ENCODE results near the gene PPFIBP1.
"Not testable (repeated sequence)": the region's sequence is repeated elsewhere in the genome, so short reads cannot be mapped to it uniquely, and the experiment has no call there.

Gene PPFIBP1

DNA sequence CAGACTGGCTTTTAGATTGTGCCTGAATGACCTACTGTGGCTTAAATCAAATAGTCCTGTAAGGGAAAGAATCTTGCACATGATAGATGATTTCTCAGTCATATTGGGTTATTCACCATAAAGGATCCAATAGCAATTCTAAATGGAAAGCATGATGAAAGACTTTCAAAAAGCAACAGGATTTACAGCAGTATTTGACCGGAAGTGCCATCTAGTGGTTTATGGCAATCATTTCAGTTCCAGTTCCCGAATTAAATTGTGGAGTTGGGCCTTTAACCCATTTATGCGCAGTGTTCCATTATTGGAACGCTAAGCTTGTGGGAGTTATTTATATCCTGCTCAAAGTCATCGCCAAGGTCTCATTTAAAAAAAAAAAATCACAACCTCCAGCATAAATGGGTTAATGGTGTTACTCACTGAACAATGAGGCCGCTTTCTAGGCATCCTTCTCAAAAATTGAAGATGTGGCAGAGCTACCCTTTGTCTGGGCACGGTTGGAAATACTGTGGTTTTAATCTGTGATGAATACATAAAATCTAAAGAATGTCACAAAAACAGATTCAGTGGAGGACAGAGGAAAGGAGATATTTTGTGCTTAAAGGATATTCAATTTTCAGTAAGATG, 111.5 kb downstream of the PPFIBP1 start:
- TF ChIP-seq, protein P1, sequence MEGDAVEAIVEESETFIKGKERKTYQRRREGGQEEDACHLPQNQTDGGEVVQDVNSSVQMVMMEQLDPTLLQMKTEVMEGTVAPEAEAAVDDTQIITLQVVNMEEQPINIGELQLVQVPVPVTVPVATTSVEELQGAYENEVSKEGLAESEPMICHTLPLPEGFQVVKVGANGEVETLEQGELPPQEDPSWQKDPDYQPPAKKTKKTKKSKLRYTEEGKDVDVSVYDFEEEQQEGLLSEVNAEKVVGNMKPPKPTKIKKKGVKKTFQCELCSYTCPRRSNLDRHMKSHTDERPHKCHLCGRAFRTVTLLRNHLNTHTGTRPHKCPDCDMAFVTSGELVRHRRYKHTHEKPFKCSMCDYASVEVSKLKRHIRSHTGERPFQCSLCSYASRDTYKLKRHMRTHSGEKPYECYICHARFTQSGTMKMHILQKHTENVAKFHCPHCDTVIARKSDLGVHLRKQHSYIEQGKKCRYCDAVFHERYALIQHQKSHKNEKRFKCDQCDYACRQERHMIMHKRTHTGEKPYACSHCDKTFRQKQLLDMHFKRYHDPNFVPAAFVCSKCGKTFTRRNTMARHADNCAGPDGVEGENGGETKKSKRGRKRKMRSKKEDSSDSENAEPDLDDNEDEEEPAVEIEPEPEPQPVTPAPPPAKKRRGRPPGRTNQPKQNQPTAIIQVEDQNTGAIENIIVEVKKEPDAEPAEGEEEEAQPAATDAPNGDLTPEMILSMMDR (IDR thresholded peaks at IDR 0.05), result peak; percentile 27
- DNase-seq (ENCODE audit: low spot score), result no peak
- Histone ChIP-seq H3K4me3 (no peak overlapping the region), H3K27ac (no peak overlapping the region)

DNA sequence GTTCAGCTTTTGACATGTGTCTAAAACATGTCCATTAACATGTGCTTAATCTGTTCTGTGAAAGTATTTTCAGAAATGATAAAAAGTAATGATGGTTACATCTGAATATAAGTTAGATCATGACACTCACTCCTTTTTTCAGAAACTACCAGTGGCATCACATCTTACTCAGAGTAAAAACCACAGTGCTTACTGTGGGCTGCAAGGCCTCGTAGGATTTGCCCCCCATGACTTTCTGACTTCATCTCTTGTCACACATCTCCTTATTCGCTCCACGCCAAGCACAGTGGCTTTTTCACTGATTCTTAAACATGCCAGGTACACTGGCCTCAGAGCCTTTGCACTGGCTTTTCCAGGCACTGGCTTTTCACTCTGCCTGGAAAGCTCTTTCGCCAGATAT, 112.6 kb downstream of the PPFIBP1 start:
- DNase-seq (ENCODE audit: low spot score); H3K4me3 ChIP-seq; H3K27ac ChIP-seq: not testable (repeated sequence)

DNA sequence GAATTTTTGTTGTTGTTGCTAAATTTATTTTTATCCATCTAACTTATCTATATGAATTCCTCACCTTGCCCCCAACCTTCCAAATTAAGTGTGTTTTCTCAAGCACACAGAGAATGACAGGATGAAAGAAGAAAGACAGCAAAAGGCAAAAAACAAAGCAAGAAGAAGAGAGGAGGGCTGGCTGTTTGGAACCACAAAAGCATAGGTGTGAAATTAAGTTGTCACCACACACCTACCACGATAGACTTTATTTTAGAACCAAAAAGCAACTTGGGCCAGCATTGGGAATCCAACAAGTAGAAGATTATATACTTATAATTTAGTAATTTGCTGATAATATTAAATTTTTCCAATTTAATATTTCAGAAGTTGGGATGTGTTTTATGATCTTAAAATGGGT, 113.5 kb downstream of the PPFIBP1 start:
- Histone ChIP-seq H3K27ac (no peak overlapping the region), H3K4me3 (no peak overlapping the region)
- DNase-seq (ENCODE audit: low spot score), result no peak
- TF ChIP-seq, protein P1 (IDR thresholded peaks at IDR 0.05), result no peak

DNA sequence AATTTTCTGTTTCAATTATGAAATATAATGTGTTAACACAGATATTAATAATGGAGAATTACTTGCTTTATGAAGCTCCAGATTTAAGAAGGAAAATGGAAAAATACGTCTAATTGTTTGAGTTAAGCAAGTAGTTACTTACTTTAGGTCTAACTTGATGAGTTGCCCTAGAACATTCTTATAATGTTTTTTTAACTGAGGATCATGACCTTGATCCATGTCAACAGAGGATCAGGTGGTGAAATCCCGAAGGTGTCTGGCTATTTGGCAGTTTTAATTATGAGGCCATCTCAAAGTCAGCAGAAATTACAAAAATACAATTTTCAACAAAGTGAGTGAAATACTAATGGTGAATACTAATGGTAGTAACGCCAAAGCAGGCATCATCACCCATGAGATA, 115.3 kb downstream of the PPFIBP1 start:
- no peak for DNase-seq (ENCODE audit: low spot score)
- H3K27ac ChIP-seq, result no peak overlapping the region
- H3K4me3 ChIP-seq, result no peak overlapping the region
- TF ChIP-seq, protein P1 (IDR thresholded peaks at IDR 0.05), result no peak

DNA sequence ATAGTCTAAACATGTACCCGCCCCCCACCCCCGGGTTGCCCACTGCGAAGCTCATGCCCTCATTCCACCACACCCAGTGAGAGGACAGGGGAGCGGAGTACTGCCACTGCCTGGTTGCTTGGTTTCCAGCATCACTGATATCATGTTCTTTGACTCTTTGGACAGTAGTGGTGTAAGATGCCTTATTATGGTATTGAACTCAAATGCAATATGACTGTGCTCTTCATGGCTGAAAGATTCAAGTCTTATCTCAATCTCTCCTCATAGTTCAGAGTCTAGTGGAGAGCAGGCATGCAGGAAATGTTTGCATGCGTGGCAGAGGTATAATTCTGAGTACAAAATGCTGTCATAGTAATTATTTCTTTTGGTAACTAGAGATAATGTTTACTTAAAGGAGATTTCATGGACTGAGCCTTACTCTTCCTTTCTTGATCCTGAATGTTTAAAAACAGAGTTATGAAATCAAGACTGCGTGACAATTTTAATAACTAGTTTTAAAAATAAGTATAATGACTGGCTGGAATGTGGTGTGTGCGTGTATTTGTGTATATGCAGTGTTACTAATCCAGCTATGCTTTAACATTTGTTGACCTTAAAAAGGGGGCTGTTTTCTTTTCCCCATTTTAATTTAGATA, 116.7 kb downstream of the PPFIBP1 start:
- DNase-seq (ENCODE audit: low spot score); H3K27ac ChIP-seq; H3K4me3 ChIP-seq: not testable (repeated sequence)

DNA sequence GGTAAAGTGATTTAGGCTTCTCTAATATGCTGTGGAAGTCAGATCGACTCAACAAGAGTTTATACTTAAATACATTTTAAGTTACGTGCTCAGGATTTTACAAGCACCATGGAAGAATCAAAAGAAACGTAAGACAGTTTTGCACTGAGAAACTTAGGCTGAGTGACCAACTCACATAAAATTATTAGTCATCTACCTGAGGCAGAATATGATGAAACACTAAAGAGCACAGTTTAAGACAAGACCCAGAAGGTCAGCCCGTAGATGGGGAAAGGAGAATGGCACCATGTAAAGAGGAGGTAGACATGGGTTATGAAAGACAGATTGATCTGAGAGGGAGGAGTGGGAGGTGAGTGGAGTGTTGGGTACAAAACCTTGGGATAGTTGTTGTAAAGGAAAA, 118.4 kb downstream of the PPFIBP1 start:
- not testable (repeated sequence) for DNase-seq (ENCODE audit: low spot score); H3K4me3 ChIP-seq; H3K27ac ChIP-seq

DNA sequence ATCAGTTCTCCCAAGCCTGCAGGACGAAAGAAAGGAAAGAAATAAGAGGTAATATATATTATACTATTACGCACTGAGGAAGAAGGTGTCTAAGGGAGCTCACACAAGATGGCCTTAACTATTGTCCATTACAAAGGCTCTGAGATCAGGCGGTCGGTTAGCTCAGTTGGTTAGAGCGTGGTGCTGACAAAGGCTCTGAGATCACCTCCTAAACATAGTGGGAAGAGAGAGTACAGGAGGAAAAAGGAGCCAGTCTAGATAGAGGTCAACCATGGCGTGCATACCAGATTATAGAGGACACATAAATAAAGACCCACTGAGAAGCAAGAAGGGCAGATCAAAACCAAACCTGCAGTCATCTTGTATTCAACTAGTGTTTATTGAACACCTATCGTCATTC, 118.9 kb downstream of the PPFIBP1 start:
- not testable (repeated sequence) for DNase-seq (ENCODE audit: low spot score); H3K27ac ChIP-seq; H3K4me3 ChIP-seq

DNA sequence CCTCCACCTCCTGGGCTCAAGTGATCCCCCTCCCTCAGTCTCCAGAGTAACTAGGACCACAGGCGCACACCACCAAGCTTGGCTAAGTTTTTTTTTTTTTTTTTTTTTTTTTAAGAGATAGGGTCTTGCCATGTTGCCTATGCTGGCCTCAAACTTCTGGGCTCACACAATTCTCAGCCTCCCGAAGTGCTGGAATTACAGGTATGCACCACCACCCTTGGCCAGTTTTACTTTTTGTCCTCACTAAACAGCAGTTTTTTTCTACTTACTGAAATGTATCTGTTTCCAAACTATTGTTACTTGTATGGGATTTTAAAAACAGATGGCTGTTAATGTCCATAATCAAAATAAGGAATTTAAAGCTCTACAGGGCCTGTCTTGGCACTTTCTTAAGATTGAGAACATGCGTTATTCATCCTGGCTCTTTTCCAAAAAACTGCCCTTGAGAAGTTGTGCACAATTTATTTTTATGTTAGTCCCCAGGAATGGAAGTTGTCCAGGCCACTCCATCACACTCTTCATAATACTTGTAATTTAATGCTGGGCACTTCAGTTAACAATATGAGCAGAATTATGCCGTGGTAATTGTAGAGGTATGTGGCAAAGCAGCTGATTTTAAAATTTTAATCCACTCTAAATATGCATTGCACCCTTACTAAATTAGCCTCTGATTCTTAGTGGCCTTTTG, 120.3 kb downstream of the PPFIBP1 start:
- no peak for DNase-seq (ENCODE audit: low spot score)
- Histone ChIP-seq H3K4me3 (no peak overlapping the region), H3K27ac (no peak overlapping the region)
- TF ChIP-seq, protein P1 (IDR thresholded peaks at IDR 0.05), result no peak

DNA sequence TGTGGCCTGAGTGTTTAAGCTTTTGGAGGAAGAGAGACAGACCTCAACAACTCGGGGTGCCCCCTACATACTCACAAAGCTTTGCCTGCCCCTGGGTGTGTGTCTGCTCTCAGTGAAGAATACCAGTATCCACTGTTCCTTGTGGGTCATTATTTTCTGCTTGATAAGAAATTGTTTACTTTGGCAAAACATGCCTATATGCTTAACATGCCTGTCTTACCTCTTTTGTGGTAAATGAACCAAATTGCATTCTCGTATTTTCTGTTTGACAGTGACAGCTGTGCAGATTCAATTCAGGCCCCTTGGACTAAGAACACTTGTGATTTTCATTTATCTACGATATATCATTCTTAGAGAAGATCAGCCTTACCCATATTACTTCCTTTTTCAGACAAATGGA, 121.7 kb downstream of the PPFIBP1 start:
- DNase-seq (ENCODE audit: low spot score), result no peak
- no peak overlapping the region for H3K4me3 ChIP-seq
- H3K27ac ChIP-seq, result no peak overlapping the region
- TF ChIP-seq, protein P1 (IDR thresholded peaks at IDR 0.05), result no peak

Data from coronary artery (tissue), 2 donors.